Urinary bladder (tissue), 4 donors: ENCODE measurements around the gene RMRP. TPM values are rescaled to one million over a fixed set of nuclear protein-coding genes. Genes with fewer than 3 reads are reported as not detected.
"Not testable (repeated sequence)": the region's sequence is repeated elsewhere in the genome, so short reads cannot be mapped to it uniquely, and the experiment has no call there.

Source experiments
- DNase-seq: peaks from one replicate; pipeline ENCODE4 v3.0.0-alpha.2; 2015; ENCODE audit errors: extremely low spot score
- H3K27ac ChIP-seq: one replicate; pipeline ENCODE4 v1.5.1; 2013; ENCODE audit warnings: low read depth, mild to moderate bottlenecking, moderate library complexity
- H3K36me3 ChIP-seq: one replicate; pipeline ENCODE4 v1.6.1; 2013; ENCODE audit warnings: mild to moderate bottlenecking, moderate library complexity; ENCODE audit not compliant: insufficient read depth
- H3K4me1 ChIP-seq: one replicate; pipeline ENCODE4 v1.6.1; 2013; ENCODE audit warnings: mild to moderate bottlenecking, moderate library complexity; ENCODE audit not compliant: insufficient read depth
- H3K4me3 ChIP-seq: one replicate; pipeline ENCODE4 v1.5.1; 2013; ENCODE audit warnings: low read depth, low read length
- WGBS: extraction: QIAGEN DNeasy Blood & Tissue Kit; methylation state at CpG from one replicate; pipeline ENCODE4 v1.1.7; 2013; 5-methylcytosine and 5-hydroxymethylcytosine counted together
- polyA plus RNA-seq: library from polyadenylated mRNA; stranded (reverse); fragments of 200-250 nt; gene quantifications from one replicate; pipeline ENCODE4 v1.2.3, GENCODE V29; 2013
- total RNA-seq: library from RNA; depleted of rRNA; stranded (reverse); fragments of >200 nt; gene quantifications from one replicate; pipeline ENCODE4 v1.2.3, GENCODE V29; 2014
- donor health status: healthy with polysubstance abuse.
- donor health status: healthy.

RMRP gene
- total and polyA plus RNA-seq, 2 donors, result 99,097 TPM; not detected in 1

DNA sequence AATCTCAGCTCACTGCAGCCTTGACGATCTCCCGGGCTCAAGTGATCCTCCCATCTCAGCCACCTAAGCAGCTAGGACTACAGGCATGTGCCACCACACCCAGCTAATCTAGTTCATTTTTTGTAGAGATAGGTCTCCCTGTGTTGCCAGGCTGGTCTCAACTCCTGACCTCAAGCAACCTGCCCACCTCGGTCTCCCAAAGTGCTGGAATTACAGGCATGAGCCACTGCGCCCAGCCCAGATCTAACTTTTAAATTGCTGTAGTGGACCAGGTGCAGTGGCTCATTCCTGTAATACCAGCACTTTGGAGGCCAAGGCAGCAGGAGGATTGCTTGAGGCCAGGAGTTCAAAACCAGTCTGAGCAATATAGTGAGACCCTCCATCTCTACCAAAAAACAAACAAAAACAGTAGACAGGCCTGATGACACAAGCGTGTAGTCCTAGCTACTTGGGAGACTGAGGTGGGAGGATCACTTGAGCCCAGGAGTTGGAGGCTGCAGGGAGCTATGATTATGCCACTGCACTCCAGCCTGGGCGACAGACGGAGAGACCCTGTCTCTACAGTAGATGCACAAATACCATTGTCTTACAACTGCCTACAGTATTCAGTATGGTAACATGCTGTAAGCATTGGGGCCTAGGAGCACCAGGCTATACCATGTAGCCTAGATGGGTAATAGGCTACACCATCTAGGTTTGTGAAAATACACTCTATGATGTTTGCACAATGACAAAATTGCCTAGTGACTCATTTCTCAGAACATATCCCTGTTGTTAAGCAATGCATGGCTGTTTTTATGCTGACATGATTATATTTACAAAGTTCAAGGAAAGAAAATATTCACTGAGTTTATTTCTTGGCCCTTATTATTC, 5.6 kb downstream of the RMRP start:
- WGBS, result 84% methylated on average over 7 of the region's 7 CpGs
- Histone ChIP-seq H3K27ac (no peak overlapping the region), H3K4me1 (no peaks in the 10 kb centered on the region), H3K4me3 (no peak overlapping the region), H3K36me3 (no peaks in the 10 kb centered on the region)
- no peak for DNase-seq

DNA sequence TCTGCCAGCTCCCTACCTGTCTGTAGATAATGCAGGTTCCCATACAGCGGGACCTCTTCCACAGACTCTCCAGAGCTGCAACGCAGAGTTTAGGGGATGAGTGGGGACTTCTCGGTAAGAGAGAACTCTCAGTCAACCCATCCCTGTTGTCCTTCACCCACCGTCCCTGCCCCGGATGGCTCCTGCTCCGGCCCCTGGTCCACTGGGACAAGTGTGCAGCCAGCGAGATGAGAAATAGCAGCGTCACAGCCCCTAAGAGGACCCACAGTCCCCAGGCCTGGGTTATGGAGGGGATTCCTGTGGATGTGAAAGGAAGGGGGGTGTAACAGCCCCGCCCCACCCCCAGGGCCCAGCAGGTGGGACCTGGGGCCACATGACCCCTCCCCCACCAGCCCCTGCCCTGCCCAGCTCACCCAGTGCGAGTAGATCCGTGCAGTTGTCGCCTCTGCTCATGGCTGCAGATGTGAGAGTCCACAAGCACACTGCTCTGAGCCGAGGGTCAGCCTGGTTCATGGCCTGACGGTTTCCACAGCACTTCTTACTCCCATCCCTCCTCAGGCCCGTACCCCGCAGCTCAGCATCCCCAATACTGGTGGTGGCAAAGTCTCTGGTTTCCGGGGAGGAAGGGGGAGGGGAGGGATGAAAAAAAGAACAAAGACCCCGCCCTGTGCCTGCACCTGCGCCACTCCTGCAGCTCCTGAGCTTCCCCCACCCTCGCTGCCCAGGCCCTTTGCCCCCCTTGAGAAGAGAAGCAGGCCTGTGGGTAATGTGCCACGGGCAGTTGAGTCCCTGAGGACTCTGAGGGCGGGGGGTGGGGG, 7.3 kb downstream of the RMRP start, which contains the start of gene SIT1:
Gene SIT1 (minus strand): TSS at position 591 of the 818 bp plus-strand sequence. CDS start 78 bp downstream, at position 513.
- H3K4me3 ChIP-seq, result peak within 1 kb of the TSS; percentile 25
- whole genome bisulfite sequencing, result 69% methylated on average over 22 of the region's 22 CpGs

DNA sequence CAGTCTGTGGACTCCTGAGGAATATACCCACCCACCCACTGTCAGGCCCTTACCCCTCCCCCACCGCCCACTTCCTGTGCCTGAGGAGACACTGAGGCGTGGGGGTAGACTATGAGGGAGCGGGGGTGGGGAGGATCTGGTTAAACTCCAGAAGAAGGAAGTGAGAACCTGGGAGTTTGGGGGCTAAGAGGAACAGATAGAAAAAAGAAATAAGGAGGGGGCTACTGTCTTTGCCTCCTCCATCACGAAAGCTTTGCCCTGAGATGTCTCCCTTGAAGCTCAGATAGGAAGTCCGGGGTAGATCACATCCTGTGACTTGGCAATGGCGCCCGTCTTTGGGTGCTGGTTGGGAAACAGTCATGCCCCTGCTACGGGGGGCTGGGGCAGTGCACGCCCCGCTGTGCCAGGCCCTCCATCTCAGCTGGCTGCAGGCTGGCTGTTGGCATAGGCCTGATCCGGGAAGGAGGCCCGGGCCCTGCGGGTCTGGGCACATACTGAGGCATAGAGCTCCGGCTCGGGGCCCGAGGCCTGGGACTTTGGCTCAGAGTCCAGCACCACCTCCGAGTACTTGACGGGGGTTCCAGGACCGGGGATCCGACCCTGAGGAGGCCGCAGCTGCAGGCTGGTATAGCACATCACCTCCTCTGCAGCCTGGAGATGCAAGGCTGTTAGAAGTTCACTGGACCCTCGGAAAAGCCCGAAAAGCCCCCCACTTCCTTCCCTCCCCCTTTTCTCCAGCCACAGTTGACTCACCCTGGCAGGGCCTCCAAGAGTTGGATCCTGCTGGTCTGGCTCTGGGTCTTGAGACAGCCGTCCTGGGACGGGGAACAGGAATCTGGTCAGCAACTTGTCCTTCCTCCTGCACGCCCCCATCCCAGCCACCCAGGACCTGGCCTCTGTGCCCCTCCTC, 8.1 kb downstream of the RMRP start:
- H3K4me1 ChIP-seq, result no peaks in the 10 kb centered on the region
- no peak overlapping the region for H3K27ac ChIP-seq
- WGBS, result 70% methylated on average over 26 of the region's 26 CpGs
- peak overlapping the region; percentile 25 for H3K4me3 ChIP-seq
- no peak for DNase-seq
- H3K36me3 ChIP-seq, result no peaks in the 10 kb centered on the region

More for the DNA sequence above, 7.3 kb downstream of the RMRP start, which contains the start of gene SIT1:
- no peaks in the 10 kb centered on the region for H3K36me3 ChIP-seq
- no peak for DNase-seq
- H3K4me1 ChIP-seq, result no peaks in the 10 kb centered on the region
- peak within 1 kb of the TSS; percentile 33 for H3K27ac ChIP-seq

DNA sequence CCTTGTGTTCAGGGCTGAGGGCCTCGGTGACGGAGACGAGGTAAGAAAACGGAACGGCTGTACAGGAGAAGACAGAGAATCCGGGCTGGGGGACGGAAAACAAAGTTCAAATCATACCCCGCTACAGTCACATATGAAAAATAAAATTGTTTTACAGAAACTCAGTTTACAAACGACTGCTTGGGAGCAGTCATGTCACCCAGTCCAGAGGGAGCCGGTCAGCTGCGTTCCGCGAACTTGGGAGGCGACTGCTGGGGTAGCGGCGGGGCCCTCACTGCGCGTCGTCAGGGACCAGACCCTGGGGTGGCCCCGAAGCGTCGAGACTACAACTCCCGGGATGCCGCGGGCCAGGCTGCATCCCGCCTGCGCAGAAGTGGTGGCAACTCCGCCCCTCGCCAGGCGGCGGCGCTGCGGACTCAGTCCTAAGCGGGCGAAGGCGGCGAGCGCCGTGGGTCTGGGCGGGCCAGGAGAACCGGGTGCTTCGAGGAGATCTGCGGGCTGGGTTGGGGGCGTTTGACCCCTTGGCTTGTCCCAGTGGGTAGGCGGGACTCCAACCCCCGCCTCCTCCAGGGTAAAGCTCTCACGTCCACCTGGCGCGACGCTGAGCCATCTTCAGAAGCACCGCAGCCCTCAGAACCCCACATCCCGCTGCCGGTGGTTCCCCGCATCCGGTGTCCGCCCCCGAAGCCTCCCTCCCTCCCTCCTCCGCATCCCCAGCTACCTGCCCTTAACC, 11.1 kb downstream of the RMRP start:
- H3K4me3 ChIP-seq, result peak overlapping the region; percentile 56

DNA sequence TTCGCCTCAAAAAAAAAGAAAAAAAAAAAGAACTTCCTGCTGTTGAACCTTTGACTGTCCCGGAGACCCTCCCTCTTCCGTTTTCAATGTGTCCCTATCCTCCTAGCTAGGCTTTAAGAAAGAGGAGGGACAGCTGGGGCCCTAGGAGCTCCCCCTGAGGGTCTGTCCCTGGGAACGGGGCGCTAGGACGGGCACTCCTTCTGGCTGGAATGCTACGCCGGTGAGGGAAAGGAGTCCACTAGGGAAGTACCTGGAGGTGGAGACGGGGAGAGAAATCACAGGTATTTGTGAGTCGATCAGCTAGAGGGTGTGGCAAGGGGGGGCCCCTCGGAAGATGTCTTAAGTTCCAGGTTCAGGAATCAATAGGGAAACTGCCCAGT, 11.7 kb downstream of the RMRP start:
- no peaks in the 10 kb centered on the region for H3K36me3 ChIP-seq
- H3K4me3 ChIP-seq, result peak overlapping the region; percentile 56
- H3K4me1 ChIP-seq, result no peaks in the 10 kb centered on the region
- 3% methylated on average over 11 of the region's 11 CpGs for WGBS
- H3K27ac ChIP-seq, result peak overlapping the region; percentile 82
- no peak for DNase-seq

More for the DNA sequence above, 11.1 kb downstream of the RMRP start:
- Histone ChIP-seq H3K27ac (peak overlapping the region; percentile 82), H3K4me1 (no peaks in the 10 kb centered on the region), H3K36me3 (no peaks in the 10 kb centered on the region)
- under 1% methylated on average over 58 of the region's 58 CpGs for WGBS
- DNase-seq, result peak; percentile 72

DNA sequence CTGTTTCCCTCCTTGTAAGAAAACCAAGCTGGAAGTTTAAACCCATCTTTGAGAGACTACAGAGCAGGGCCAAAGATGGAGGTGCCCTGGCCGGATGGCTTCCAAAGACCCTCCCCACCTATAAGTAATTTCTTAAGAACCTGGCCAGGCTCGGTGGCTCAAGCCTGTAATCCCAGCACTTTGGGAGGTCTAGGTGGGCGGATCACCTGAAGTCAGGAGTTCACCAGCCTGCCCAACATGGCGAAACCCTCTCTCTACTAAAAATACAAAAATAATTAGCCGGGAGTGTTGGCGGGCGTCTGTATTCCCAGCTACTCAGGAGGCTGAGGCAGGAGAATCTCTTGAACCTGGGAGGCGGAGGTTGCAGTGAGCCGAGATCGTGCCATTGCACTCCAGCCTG, 12.1 kb downstream of the RMRP start:
- H3K36me3 ChIP-seq, H3K4me1 ChIP-seq, H3K27ac ChIP-seq, DNase-seq: not testable (repeated sequence)
- H3K4me3 ChIP-seq, result peak overlapping the region; percentile 56
- 43% methylated on average over 10 of the region's 10 CpGs for WGBS

DNA sequence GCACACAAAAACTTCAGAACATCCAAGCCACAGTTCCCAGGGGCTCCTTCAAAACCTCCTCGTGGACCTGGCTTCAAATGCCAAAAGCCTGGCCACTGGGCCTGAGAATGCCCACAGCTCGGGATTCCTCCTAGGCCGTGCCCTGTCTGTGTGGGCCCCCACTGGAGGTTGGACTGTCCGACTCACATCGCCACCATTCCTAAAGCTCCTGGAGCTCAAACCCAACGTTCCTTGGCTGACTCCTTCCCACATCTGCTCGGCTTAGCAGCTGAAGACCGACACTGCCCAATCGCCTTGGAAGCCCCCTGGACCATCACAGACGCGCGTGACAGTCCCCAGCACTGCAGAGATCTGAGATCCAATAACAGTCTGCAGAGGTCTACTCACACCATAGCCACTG, 14.8 kb downstream of the RMRP start:
- WGBS, result 92% methylated on average over 12 of the region's 12 CpGs
- DNase-seq, result no peak
- Histone ChIP-seq H3K4me3 (no peak overlapping the region), H3K4me1 (no peaks in the 10 kb centered on the region), H3K27ac (no peak overlapping the region), H3K36me3 (no peaks in the 10 kb centered on the region)

DNA sequence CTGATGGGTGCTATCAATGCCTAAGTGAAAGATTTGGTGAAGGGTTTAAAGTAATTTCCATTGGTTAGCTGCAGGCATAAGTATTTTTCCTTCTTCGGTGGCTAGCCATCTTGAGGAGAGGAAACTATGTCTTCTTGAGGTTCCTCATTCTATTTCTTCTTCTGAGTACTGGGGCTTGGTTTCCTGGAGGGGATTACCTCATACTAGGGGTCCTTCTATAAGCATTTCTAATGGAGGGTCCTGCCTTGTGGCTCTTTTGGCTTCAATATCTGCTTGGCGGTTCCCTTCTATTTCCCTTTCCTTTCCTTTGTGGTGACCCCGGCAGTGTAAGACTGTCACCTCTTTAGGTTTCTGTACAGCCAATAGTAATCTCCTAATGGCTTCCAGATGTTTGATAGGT, 16.3 kb downstream of the RMRP start:
- not testable (repeated sequence) for DNase-seq, H3K4me3 ChIP-seq, H3K36me3 ChIP-seq, H3K27ac ChIP-seq, H3K4me1 ChIP-seq
- 82% methylated on average over 3 of the region's 3 CpGs for WGBS

DNA sequence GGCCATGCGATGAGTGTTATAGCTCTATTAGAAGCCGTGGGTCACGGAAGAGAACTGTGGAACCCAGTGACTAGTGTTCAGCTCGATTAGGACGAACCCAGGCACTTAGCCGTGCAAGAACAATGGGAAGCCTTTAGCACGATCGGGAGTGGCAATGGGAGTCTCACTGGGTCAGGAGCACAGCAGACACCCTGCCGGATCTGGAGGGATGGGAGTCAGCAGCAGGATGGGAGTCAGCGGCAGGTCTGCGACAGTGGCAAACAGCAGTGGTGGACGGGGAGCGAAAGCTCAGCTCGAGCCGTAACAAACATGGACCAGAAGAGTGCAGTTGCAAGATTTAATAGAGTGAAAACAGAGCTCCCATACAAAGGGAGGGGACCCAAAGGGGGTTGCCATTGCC, 17.4 kb downstream of the RMRP start:
- 98% methylated on average over 15 of the region's 15 CpGs for WGBS
- H3K36me3 ChIP-seq, H3K4me1 ChIP-seq, H3K4me3 ChIP-seq, H3K27ac ChIP-seq, DNase-seq: not testable (repeated sequence)

DNA sequence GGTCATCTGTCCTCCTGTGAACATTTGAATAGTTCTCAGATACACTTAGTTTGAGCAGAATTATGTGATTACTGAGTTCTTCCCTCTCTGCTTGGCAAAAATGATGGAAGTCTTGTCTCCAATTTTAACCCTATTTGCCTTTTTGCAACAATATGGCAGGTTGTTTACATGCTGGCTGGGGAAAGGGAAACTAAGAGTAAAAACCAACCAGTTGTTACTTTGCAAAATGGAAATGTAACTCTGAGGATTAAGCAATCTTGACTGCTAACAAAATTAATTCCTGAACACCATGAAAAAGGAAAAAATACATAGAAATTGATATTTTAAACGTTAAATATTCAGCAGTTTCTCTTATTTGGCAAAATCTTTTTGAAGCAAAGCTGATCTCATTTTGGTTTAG, 18.2 kb downstream of the RMRP start:
- Histone ChIP-seq H3K36me3 (no peaks in the 10 kb centered on the region), H3K4me1 (no peaks in the 10 kb centered on the region), H3K4me3 (no peak overlapping the region), H3K27ac (no peak overlapping the region)
- no peak for DNase-seq
- 89% methylated on average over 1 of the region's 1 CpG for WGBS

DNA sequence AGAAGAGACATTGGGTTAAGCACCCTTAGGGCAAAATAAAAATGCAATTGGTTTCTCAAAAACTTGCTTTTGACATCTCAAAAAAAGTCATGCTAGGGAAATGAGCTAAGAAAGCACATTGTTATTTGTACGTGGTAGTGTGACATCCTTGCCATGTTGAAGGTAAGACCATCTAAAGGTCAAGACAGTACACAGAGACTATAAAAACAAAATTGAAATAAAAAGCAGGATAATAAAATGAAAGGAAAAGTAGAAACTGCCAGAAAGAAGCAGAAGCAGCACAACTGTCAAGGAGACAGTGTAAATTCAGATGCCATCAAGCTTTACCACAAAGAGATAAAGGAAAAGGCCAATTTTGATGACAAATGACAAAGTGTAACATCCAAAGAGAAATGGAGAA, 18.6 kb downstream of the RMRP start:
- H3K4me1 ChIP-seq, H3K4me3 ChIP-seq, H3K36me3 ChIP-seq, DNase-seq, H3K27ac ChIP-seq: not testable (repeated sequence)
- 68% methylated on average over 1 of the region's 1 CpG for WGBS

DNA sequence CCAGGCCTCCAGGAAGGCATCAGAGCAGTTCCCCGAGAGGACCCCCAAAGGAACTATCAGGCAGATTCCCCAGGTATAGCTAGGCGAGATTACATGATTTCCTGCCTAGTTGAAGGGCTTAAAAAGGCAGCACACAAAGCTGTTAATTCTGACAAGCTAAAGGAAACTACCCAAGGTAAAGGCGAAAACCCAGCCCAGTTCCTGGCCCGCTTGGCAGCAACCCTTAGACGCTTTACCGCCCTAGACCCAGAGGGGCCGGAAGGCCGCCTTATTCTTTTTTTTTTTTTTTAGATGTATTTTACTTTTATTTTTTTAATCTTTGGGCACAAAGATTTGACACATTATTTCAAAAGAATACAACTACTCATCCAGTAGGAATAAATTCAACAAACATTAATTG, 19.1 kb downstream of the RMRP start:
- DNase-seq, H3K4me1 ChIP-seq, H3K4me3 ChIP-seq, H3K36me3 ChIP-seq, H3K27ac ChIP-seq: not testable (repeated sequence)
- WGBS, result 80% methylated on average over 7 of the region's 8 CpGs
